GM23338 (cell line): ENCODE results near the gene OXNAD1. TPM values are rescaled to one million over a fixed set of nuclear protein-coding genes. Genes with fewer than 3 reads are reported as not detected.

Source experiments
- ATAC-seq: fragments of 200-7000 bp; cut with Tn5 transposase; 3 replicates; pipeline ENCODE4 v1.9.1; 2020
- DNase-seq: peaks from one replicate; pipeline ENCODE4 v3.0.0-alpha.2; 2015; ENCODE audit warnings: low spot score
- H2AFZ ChIP-seq: fragments of 200-600 bp; sonication (generic); 2 replicates; pipeline ENCODE4 v1.8.0; 2016; ENCODE audit warnings: antibody characterized with exemption, mild to moderate bottlenecking, moderate library complexity
- H3F3A ChIP-seq: fragments of 200-600 bp; sonication (generic); replicated peaks from 2 replicates; pipeline ENCODE4 v1.8.0; 2017; ENCODE audit warnings: antibody characterized with exemption, mixed run types, low read depth
- H3K27ac ChIP-seq: fragments of 200-600 bp; sonication (generic); 2 replicates; pipeline ENCODE4 v1.6.1; 2016; ENCODE audit warnings: low read depth
- H3K27me3 ChIP-seq: fragments of 200-600 bp; sonication (generic); 2 replicates; pipeline ENCODE4 v1.8.0; 2016; ENCODE audit warnings: mild to moderate bottlenecking, mixed run types, moderate library complexity; ENCODE audit not compliant: insufficient read depth
- H3K36me3 ChIP-seq: fragments of 200-600 bp; sonication (generic); 2 replicates; pipeline ENCODE4 v1.8.0; 2016; ENCODE audit warnings: mild to moderate bottlenecking; ENCODE audit not compliant: insufficient read depth
- H3K4me1 ChIP-seq: fragments of 200-600 bp; sonication (generic); 2 replicates; pipeline ENCODE4 v1.8.0; 2016; ENCODE audit warnings: mild to moderate bottlenecking, moderate library complexity; ENCODE audit not compliant: insufficient read depth
- H3K4me2 ChIP-seq: fragments of 200-600 bp; sonication (generic); 2 replicates; pipeline ENCODE4 v1.7.1; 2017; ENCODE audit warnings: mixed run types
- H3K4me3 ChIP-seq: fragments of 200-600 bp; sonication (generic); 2 replicates; pipeline ENCODE4 v1.6.1; 2016; ENCODE audit warnings: mixed run types
- H3K79me2 ChIP-seq: fragments of 200-600 bp; sonication (generic); replicated peaks from 2 replicates; pipeline ENCODE4 v1.8.0; 2017; ENCODE audit warnings: mild to moderate bottlenecking; ENCODE audit not compliant: insufficient read depth
- H3K9me2 ChIP-seq: fragments of 200-600 bp; sonication (generic); 2 replicates; pipeline ENCODE4 v1.8.0; 2017; ENCODE audit not compliant: insufficient read depth
- H4K20me1 ChIP-seq: fragments of 200-600 bp; sonication (generic); replicated peaks from 2 replicates; pipeline ENCODE4 v1.8.0; 2017; ENCODE audit warnings: mild to moderate bottlenecking; ENCODE audit not compliant: insufficient read depth
- H3K27ac Mint-ChIP-seq: 2 replicates; pipeline ENCODE4 v1.8.0; 2020; ENCODE audit warnings: inconsistent platforms, mild to moderate bottlenecking, moderate library complexity, mixed read lengths
- H3K27me3 Mint-ChIP-seq: 3 replicates; pipeline ENCODE4 v1.8.0; 2022; ENCODE audit warnings: low read depth, mild to moderate bottlenecking, moderate library complexity, mixed read lengths, inconsistent platforms; ENCODE audit not compliant: insufficient read depth, poor library complexity
- H3K36me3 Mint-ChIP-seq: 3 replicates; pipeline ENCODE4 v1.8.0; 2021; ENCODE audit warnings: low read depth, mild to moderate bottlenecking, inconsistent platforms, moderate library complexity, mixed read lengths
- H3K4me1 Mint-ChIP-seq: 3 replicates; pipeline ENCODE4 v1.8.0; 2020; ENCODE audit warnings: mild to moderate bottlenecking, inconsistent platforms, mixed read lengths
- H3K4me3 Mint-ChIP-seq: 3 replicates; pipeline ENCODE4 v1.8.0; 2021; ENCODE audit warnings: moderate library complexity, mild to moderate bottlenecking, inconsistent platforms, mixed read lengths
- H3K9me3 Mint-ChIP-seq: 3 replicates; pipeline ENCODE4 v1.8.0; 2020; ENCODE audit warnings: moderate library complexity, mild to moderate bottlenecking, inconsistent platforms, mixed read lengths
- CREB1 ChIP-seq: fragments of 250-450 bp; sonication (Bioruptor Pico); IDR thresholded peaks from 2 replicates; pipeline ENCODE4 v1.5.0; 2020; ENCODE audit warnings: low read depth, mild to moderate bottlenecking, moderate library complexity
- CTCF ChIP-seq, 2 experiments: fragments of 200-600 bp in 1 of 2; sonication (generic) in 1 of 2; conservative IDR thresholded peaks; 2 replicates each; pipeline versions ENCODE4 v1.5.1 to v1.6.1; 2016 to 2017; ENCODE audit warnings: antibody characterized with exemption in 2 of 2, low read depth in 2 of 2, mild to moderate bottlenecking in 2 of 2, moderate library complexity in 1 of 2
- ETS1 ChIP-seq: IDR thresholded peaks from 2 replicates; pipeline ENCODE4 v1.6.1; 2016; ENCODE audit warnings: antibody characterized with exemption
- EZH2 ChIP-seq: fragments of 200-600 bp; sonication (generic); IDR thresholded peaks from one replicate; pipeline ENCODE4 v1.8.0; 2017; ENCODE audit warnings: antibody characterized with exemption, mild to moderate bottlenecking, low read depth; ENCODE audit not compliant: unreplicated experiment
- JUNB ChIP-seq: IDR thresholded peaks from one replicate; pipeline ENCODE4 v1.6.1; 2016; ENCODE audit warnings: antibody characterized with exemption; ENCODE audit not compliant: unreplicated experiment
- NANOG ChIP-seq: IDR thresholded peaks from 2 replicates; pipeline ENCODE4 v1.6.1; 2016; ENCODE audit warnings: antibody characterized with exemption, borderline replicate concordance
- POLR2AphosphoS5 ChIP-seq: IDR thresholded peaks from 2 replicates; pipeline ENCODE4 v1.6.1; 2016; ENCODE audit warnings: antibody characterized with exemption, low read depth
- REST ChIP-seq: IDR thresholded peaks from one replicate; pipeline ENCODE4 v1.6.1; 2018; ENCODE audit warnings: antibody characterized with exemption; ENCODE audit not compliant: unreplicated experiment
- STAT1 ChIP-seq: IDR thresholded peaks from one replicate; pipeline ENCODE4 v1.6.1; 2016; ENCODE audit warnings: antibody characterized with exemption; ENCODE audit not compliant: unreplicated experiment
- ZNF114 ChIP-seq: fragments of 250-450 bp; sonication (Bioruptor Pico); IDR thresholded peaks from 2 replicates; pipeline ENCODE4 v1.5.0; 2020; ENCODE audit warnings: mild to moderate bottlenecking, moderate library complexity
- polyA plus RNA-seq: library from polyadenylated mRNA; unstranded; fragments of >200 nt; fragmentation: Nextera tagmentation; extraction: Ambion mirVana; gene quantifications from 2 replicates; pipeline ENCODE4 v1.2.1, GENCODE V29; 2016
- total RNA-seq: library from RNA; depleted of rRNA; stranded (reverse); fragments of >200 nt; shearing (Covaris generic); gene quantifications from 2 replicates; pipeline ENCODE4 v1.2.3, GENCODE V29; 2014

OXNAD1 gene
- total and polyA plus RNA-seq, 2 experiments from 2014 or later: 22.9 to 34.2 TPM

DNA sequence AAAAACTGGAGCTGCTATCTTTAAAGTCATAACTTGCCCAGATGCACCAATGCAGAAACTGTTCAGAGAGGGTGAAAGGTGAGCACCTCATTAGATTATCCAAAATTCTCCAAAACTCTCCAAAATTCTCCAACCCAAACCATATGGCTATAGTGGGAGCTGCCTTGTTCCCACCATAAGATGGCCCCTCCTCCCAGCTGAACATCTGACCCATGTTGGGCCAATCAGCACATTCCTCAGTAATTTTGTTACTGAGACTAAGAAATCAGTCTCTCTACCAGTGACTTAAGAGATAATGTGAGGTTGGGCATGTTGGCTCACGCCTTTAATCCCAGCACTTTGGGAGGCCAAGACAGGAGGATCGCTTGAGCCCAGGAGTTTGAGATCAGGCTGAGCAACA, 33.0 kb upstream of the OXNAD1 start:
- H3K36me3 Mint-ChIP-seq: no peaks in the 10 kb centered on the region
- Histone ChIP-seq H3K27ac (no peak overlapping the region), H3K4me2 (no peak overlapping the region), H3F3A (no peaks in the 10 kb centered on the region), H3K4me1 (no peaks in the 10 kb centered on the region), H3K9me2 (0 out of 2 replicates have a peak, but pooled peaks cover 6% of the 10 kb centered on the region), H4K20me1 (no peaks in the 10 kb centered on the region), H3K27me3 (no peaks in the 10 kb centered on the region), H3K4me3 (no peak overlapping the region), H3K79me2 (no peaks in the 10 kb centered on the region), H3K36me3 (no peaks in the 10 kb centered on the region), H2AFZ (peak overlapping the region; percentile 38; the same call in 1 of the 2 replicates)
- no peak overlapping the region for H3K27ac Mint-ChIP-seq
- no peak overlapping the region for H3K4me3 Mint-ChIP-seq
- no peaks in the 10 kb centered on the region for H3K9me3 Mint-ChIP-seq
- TF ChIP-seq CTCF (conservative IDR thresholded peaks at IDR 0.05; ENCODE audit: low read depth in 2 of 2) (no peak), NANOG (no peak)
- DNase-seq: no peak
- H3K4me1 Mint-ChIP-seq: no peaks in the 10 kb centered on the region; the same call in 2 of the 3 replicates
- no peak for ATAC-seq
- peaks cover 3% of the 10 kb centered on the region for H3K27me3 Mint-ChIP-seq

DNA sequence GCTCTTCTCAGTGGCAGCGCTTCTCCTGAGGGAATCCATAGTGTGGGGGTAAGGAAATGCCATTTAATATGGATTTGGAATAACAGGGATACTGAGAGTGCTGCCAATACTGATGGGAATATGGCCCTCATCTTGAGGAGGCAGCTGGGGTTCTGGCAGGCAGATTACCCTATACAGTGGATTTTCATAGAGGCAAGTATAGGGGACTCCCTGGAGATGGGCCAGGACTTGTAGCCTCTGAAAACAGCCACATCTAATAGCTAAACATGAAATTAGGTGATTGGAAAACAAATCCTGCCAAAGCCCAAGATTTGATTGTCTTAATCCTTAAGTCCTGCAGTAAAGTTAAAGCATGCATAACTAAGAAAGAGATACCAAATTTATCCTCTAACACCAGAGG, 31.2 kb upstream of the OXNAD1 start:
- Histone ChIP-seq H3K4me1 (no peaks in the 10 kb centered on the region), H3K27me3 (no peaks in the 10 kb centered on the region), H3K27ac (no peak overlapping the region), H3K79me2 (no peaks in the 10 kb centered on the region), H4K20me1 (no peaks in the 10 kb centered on the region), H3K36me3 (no peaks in the 10 kb centered on the region), H3K4me3 (no peak overlapping the region), H3F3A (no peaks in the 10 kb centered on the region), H3K9me2 (0 out of 2 replicates have a peak, but pooled peaks cover 6% of the 10 kb centered on the region), H3K4me2 (no peak overlapping the region), H2AFZ (no peak overlapping the region)
- ATAC-seq (no peak), DNase-seq (no peak)
- no peak overlapping the region for H3K4me3 Mint-ChIP-seq
- no peak overlapping the region for H3K27ac Mint-ChIP-seq
- H3K4me1 Mint-ChIP-seq: no peaks in the 10 kb centered on the region
- no peak for TF ChIP-seq EZH2
- no peak for TF ChIP-seq JUNB
- TF ChIP-seq CREB1 (CRISPR knock-in tag): no peak
- no peak for TF ChIP-seq CTCF (conservative IDR thresholded peaks at IDR 0.05; ENCODE audit: low read depth in 2 of 2)
- H3K9me3 Mint-ChIP-seq: no peaks in the 10 kb centered on the region
- peaks cover 3% of the 10 kb centered on the region for H3K27me3 Mint-ChIP-seq
- no peaks in the 10 kb centered on the region for H3K36me3 Mint-ChIP-seq

- Mint-ChIP-seq H3K27ac (no peak overlapping the region), H3K27me3 (peaks cover 3% of the 10 kb centered on the region), H3K9me3 (no peaks in the 10 kb centered on the region), H3K36me3 (no peaks in the 10 kb centered on the region), H3K4me1 (no peaks in the 10 kb centered on the region), H3K4me3 (no peak overlapping the region)
- no peaks in the 10 kb centered on the region for H3F3A ChIP-seq
- no peak overlapping the region for H3K4me2 ChIP-seq
- H3K4me1 ChIP-seq: no peaks in the 10 kb centered on the region
- no peak overlapping the region for H3K27ac ChIP-seq
- H3K4me3 ChIP-seq: no peak overlapping the region
- H3K27me3 ChIP-seq: no peaks in the 10 kb centered on the region
- DNase-seq (no peak), ATAC-seq (no peak)
- 0 out of 2 replicates have a peak, but pooled peaks cover 6% of the 10 kb centered on the region for H3K9me2 ChIP-seq
- H3K36me3 ChIP-seq: no peaks in the 10 kb centered on the region
- no peaks in the 10 kb centered on the region for H4K20me1 ChIP-seq
- no peaks in the 10 kb centered on the region for H3K79me2 ChIP-seq
- H2AFZ ChIP-seq: no peak overlapping the region
- TF ChIP-seq NANOG (no peak), JUNB (no peak), POLR2AphosphoS5 (no peak), EZH2 (no peak), REST (no peak), ZNF114 (no peak), ETS1 (no peak), STAT1 (no peak)
These were observed 30.7 kb upstream of the OXNAD1 start for GRCh38 chr3:16234281-16234680.
